Gastroesophageal sphincter (tissue), 4 donors: ENCODE results near the gene NUP153. TPM values are rescaled to one million over a fixed set of nuclear protein-coding genes. Genes with fewer than 3 reads are reported as not detected.
"Not testable (repeated sequence)": the region's sequence is repeated elsewhere in the genome, so short reads cannot be mapped to it uniquely, and the experiment has no call there.

Source experiments
- ATAC-seq: fragments of 150-250 bp; one replicate; pipeline ENCODE4 v1.9.1; 2016; ENCODE audit warnings: mild to moderate bottlenecking, moderate library complexity
- H3K27ac ChIP-seq, 4 donors: fragments of 200-600 bp; sonication (generic) in 3 of 4; 1 replicate in 3 of 4; 2 replicates in 1 of 4; pipeline ENCODE4 v1.5.1; 2016 to 2019
- H3K27me3 ChIP-seq: fragments of 200-600 bp; sonication (generic); one replicate; pipeline ENCODE4 v1.5.1; 2019
- H3K36me3 ChIP-seq, 2 donors: fragments of 200-600 bp; sonication (generic); one replicate each; pipeline ENCODE4 v1.5.1; 2019; ENCODE audit warnings: control low read depth in 1 of 2
- H3K4me1 ChIP-seq, 3 donors: fragments of 200-600 bp; sonication (generic); 1 replicate in 2 of 3; 2 replicates in 1 of 3; pipeline ENCODE4 v1.5.1; 2016 to 2019; ENCODE audit warnings: control low read depth in 2 of 3
- H3K4me3 ChIP-seq, 2 donors: fragments of 200-600 bp; sonication (generic); one replicate each; pipeline ENCODE4 v1.5.1; 2019; ENCODE audit warnings: mild to moderate bottlenecking in 1 of 2, moderate library complexity in 1 of 2
- H3K9me3 ChIP-seq, 3 donors: fragments of 200-600 bp; sonication (generic); one replicate each; pipeline ENCODE4 v1.5.1; 2017 to 2019; ENCODE audit warnings: control low read depth in 2 of 3
- CTCF ChIP-seq, 4 experiments: fragments of 200-600 bp in 2 of 4; fragments of 450-650 bp in 2 of 4; sonication (generic) in 1 of 4; IDR thresholded peaks; one replicate each; pipeline ENCODE4 v1.5.1; 2017 to 2019; ENCODE audit warnings: antibody characterized with exemption in 4 of 4, mild to moderate bottlenecking in 2 of 4, moderate library complexity in 2 of 4
- EP300 ChIP-seq: sonication (generic); formaldehyde crosslinking; IDR thresholded peaks from one replicate; pipeline ENCODE4 v1.6.1; 2017; ENCODE audit warnings: antibody characterized with exemption, mild to moderate bottlenecking
- POLR2A ChIP-seq, 2 donors: fragments of 450-650 bp; IDR thresholded peaks; one replicate each; pipeline ENCODE4 v1.6.1; 2017; ENCODE audit warnings: antibody characterized with exemption in 2 of 2, mild to moderate bottlenecking in 2 of 2, moderate library complexity in 1 of 2
- POLR2AphosphoS5 ChIP-seq: sonication (generic); formaldehyde crosslinking; IDR thresholded peaks from one replicate; pipeline ENCODE4 v1.6.1; 2017; ENCODE audit warnings: antibody characterized with exemption
- whole genome bisulfite sequencing, 2 donors: methylation state at CpG; one replicate each; pipeline ENCODE4 v1.1.5; 2018; ENCODE audit warnings: low coverage in 1 of 2; 5-methylcytosine and 5-hydroxymethylcytosine counted together
- total RNA-seq, 4 donors: library from RNA; depleted of rRNA; stranded (reverse); fragments of >200 nt; gene quantifications; one replicate each; pipeline ENCODE4 v1.1.0, GENCODE V29; 2016

The NUP153 gene
- 10 to 100 TPM; 28.8 to 41.6 (median 31.2) TPM for total RNA-seq

DNA sequence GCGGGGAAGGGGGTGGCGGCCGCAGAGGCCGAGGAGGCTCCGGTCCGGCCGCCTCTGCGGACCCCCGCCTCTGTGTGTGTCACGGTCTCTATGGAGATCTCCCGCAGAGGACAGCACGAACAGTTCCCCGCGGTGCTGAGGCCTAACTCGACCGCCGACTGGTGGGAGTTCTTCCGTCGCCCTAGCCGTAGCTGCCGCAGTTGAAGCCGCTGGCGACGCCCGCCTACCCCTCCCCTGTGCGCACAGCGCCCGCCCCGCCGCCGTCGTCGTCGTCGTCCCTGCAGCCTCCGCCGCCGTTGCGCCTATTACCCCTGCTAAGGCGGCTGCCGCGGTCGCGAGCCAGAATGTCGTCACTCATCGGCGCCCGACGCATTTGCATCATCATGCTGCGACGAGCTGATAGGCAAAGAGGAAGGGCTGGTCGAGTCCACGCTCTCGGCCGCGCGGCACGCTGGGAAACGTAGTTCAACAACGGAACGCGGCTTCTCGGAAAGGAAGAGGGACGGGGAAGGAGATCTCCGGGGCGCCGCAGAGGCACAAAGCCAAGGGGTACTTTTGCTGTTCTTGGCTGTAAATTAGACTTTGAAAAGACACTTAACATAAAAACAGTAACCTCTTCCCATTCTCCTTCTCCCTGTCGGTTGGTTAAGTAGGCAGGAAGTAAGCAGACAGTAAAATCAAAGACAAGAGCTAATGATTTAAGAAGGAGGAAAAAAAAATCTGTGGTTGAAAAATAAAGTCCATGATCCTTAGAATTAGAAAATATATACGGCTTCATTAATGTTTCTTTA lies at the start of gene NUP153:
TSS of gene NUP153 (minus strand) at position 346 of the 791 bp plus-strand sequence. CDS start 538 bp downstream, outside the sequence.
- TF ChIP-seq CTCF (IDR thresholded peaks at IDR 0.05) (no peak), POLR2AphosphoS5 (peak; percentile 98), POLR2A (IDR thresholded peaks at IDR 0.05) (peak; percentile 89 to 91)
- Histone ChIP-seq H3K36me3 (no peaks in the 10 kb centered on the region), H3K4me1 (peaks cover 0 to 40% (median 12%) of the 10 kb centered on the region in 3 donors), H3K4me3 (peak within 1 kb of the TSS; percentile 66 to 79), H3K27me3 (no peaks in the 10 kb centered on the region), H3K27ac (peak within 1 kb of the TSS; percentile 93 to 99 (median 96)), H3K9me3 (no peaks in the 10 kb centered on the region)
- ATAC-seq, result peak; percentile 90
- WGBS, 2 donors, result 0% methylated on average over 6 to 15 of the region's 69 CpGs

- no peaks in the 10 kb centered on the region for H3K9me3 ChIP-seq
- no peak overlapping the region for H3K4me3 ChIP-seq
- WGBS, 2 donors, result 54 to 86% methylated on average over 1 to 3 of the region's 3 CpGs
- H3K36me3 ChIP-seq, result peaks cover 0 to 9% of the 10 kb centered on the region in 2 donors
- H3K27me3 ChIP-seq, result no peaks in the 10 kb centered on the region
- TF ChIP-seq POLR2A (IDR thresholded peaks at IDR 0.05) (no peak), POLR2AphosphoS5 (no peak), EP300 (no peak), CTCF (IDR thresholded peaks at IDR 0.05) (no peak)
- no peak overlapping the region for H3K27ac ChIP-seq
- no peak for ATAC-seq
- H3K4me1 ChIP-seq, result no peaks in the 10 kb centered on the region
Observed at GRCh38 chr6:17754254-17754653, 47.5 kb upstream of the NUP153 start.

DNA sequence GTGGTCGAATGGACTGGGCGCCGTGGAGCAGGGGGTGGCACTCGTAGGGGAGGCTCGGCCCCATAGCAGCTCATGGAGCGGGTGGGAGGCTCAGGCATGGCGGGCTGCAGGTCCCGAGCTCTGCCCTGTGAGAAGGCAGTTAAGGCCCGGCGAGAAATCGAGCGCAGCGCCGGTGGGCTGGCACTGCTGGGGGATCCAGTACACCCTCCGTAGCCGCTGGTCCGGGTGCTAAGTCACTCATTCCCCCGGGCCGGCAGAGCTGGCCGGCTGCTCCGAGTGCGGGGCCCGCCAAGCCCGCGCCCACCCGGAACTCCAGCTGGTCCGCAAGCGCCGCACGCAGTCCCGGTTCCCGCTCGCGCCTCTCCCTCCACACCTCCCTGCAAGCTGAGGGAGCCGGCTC lies 38.6 kb upstream of the NUP153 start:
- H3K9me3 ChIP-seq, ATAC-seq: not testable (repeated sequence)
- WGBS, 2 donors, result 100% methylated on average over 1 of the region's 35 CpGs; no CpG with 5 or more reads in 1 of the 2 donors

GRCh38 chr6:17744757-17745308 lies 38.1 kb upstream of the NUP153 start:
- WGBS, 2 donors, result 64 to 95% methylated on average over 3 to 5 of the region's 13 CpGs
- not testable (repeated sequence) for H3K36me3 ChIP-seq, H3K4me3 ChIP-seq, ATAC-seq, H3K27ac ChIP-seq, H3K27me3 ChIP-seq, H3K9me3 ChIP-seq, H3K4me1 ChIP-seq

More for the DNA sequence above, 38.6 kb upstream of the NUP153 start:
- H3K36me3 ChIP-seq, H3K4me3 ChIP-seq, H3K27ac ChIP-seq, H3K4me1 ChIP-seq, H3K27me3 ChIP-seq: not testable (repeated sequence)

GRCh38 chr6:17744019-17744756 lies 37.5 kb upstream of the NUP153 start:
- Histone ChIP-seq H3K4me1 (no peaks in the 10 kb centered on the region), H3K9me3 (peaks cover 0 to under 1% (median 0%) of the 10 kb centered on the region in 3 donors), H3K36me3 (no peaks in the 10 kb centered on the region), H3K27ac (no peak overlapping the region), H3K4me3 (no peak overlapping the region), H3K27me3 (no peaks in the 10 kb centered on the region)
- TF ChIP-seq POLR2AphosphoS5 (no peak), EP300 (no peak)
- WGBS, 2 donors, result 60 to 92% methylated on average over 5 to 8 of the region's 11 CpGs
- ATAC-seq, result no peak

- Histone ChIP-seq H3K4me3 (no peak overlapping the region), H3K27ac (no peak overlapping the region), H3K4me1 (no peaks in the 10 kb centered on the region), H3K27me3 (no peaks in the 10 kb centered on the region), H3K9me3 (peaks cover 0 to 26% (median 0%) of the 10 kb centered on the region in 3 donors), H3K36me3 (no peaks in the 10 kb centered on the region)
- 43% methylated on average over 5 of the region's 8 CpGs; no CpG with 5 or more reads in 1 of the 2 donors for WGBS, 2 donors
- no peak for TF ChIP-seq POLR2AphosphoS5
- no peak for TF ChIP-seq CTCF (IDR thresholded peaks at IDR 0.05)
- no peak for TF ChIP-seq EP300
- TF ChIP-seq POLR2A (IDR thresholded peaks at IDR 0.05), result no peak
- no peak for ATAC-seq
Observed at GRCh38 chr6:17741507-17741906, 34.8 kb upstream of the NUP153 start.
